Kidney epithelial cell (primary cell): Measurements from ENCODE around the gene TMC1. TPM values are rescaled to one million over a fixed set of nuclear protein-coding genes. Genes with fewer than 3 reads are reported as not detected.

Experiments used
- DNase-seq: peaks from one replicate; pipeline ENCODE4 v3.0.0-alpha.2; 2010; ENCODE audit warnings: low read depth
- H3K27me3 ChIP-seq: 2 replicates; pipeline ENCODE4 v1.6.0; 2011; ENCODE audit warnings: low read length; ENCODE audit not compliant: control insufficient read depth, insufficient read depth
- H3K36me3 ChIP-seq: 2 replicates; pipeline ENCODE4 v1.5.1; 2011; ENCODE audit warnings: low read length; ENCODE audit not compliant: control insufficient read depth, insufficient read depth
- H3K4me3 ChIP-seq: 2 replicates; pipeline ENCODE4 v1.5.1; 2011; ENCODE audit warnings: low read depth, mild to moderate bottlenecking, control low read depth, low read length
- CTCF ChIP-seq: IDR thresholded peaks from 2 replicates; pipeline ENCODE4 v1.5.1; 2011; ENCODE audit warnings: mild to moderate bottlenecking, moderate library complexity, low read length, control low read depth, inconsistent platforms; ENCODE audit not compliant: insufficient read depth, poor library complexity, severe bottlenecking
- total RNA-seq: library from RNA; depleted of rRNA; stranded (reverse); fragments of >200 nt; gene quantifications from 2 replicates; pipeline ENCODE4 v1.2.3, GENCODE V29; 2015

TMC1 gene
- total RNA-seq, 1 donor from 2014 or later, result not detected

DNA sequence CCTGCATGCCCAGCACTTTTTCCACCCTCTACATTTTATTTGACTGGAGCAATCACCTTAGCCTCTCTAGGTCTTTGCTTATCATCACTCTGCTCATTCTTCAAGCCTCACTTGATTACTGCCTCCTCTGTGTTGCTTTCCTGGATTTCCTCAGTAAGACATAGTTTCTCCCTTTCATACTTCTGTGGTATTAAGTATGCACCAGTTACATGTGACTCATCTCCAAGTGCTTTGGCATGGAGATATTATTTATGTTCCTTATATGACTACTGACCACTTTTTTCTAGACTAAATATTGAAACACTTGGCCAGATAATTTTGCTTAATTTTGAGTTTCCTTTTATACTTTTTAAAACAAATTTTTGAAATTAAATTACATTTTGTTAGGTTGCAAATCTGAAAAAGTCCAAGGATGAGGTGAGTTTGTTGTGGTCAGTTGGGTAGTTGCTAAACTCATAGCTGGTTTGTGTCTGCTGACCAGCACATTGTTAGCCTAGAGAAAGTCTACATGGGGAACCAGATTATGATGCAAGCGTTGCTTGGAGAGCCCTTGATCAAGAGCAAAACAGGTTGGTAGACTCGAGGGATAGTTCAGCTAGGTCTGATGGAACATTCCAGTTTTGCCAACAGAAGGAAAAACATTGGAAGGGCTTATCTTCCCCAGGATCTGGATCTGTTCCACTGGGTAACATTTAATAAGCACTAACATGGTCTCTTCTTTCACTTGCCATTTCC, 140.2 kb downstream of the TMC1 start:
- Histone ChIP-seq H3K27me3 (no peaks in the 10 kb centered on the region), H3K4me3 (no peak overlapping the region), H3K36me3 (no peaks in the 10 kb centered on the region)
- DNase-seq, result no peak
- TF ChIP-seq CTCF, result no peak

GRCh38 chr9:72665421-72665820, 144.0 kb downstream of the TMC1 start:
- no peaks in the 10 kb centered on the region for H3K27me3 ChIP-seq
- H3K4me3 ChIP-seq, result no peak overlapping the region
- peak; percentile 32 for DNase-seq
- no peak for TF ChIP-seq CTCF
- no peaks in the 10 kb centered on the region for H3K36me3 ChIP-seq

- no peak for TF ChIP-seq CTCF
- Histone ChIP-seq H3K4me3 (no peak overlapping the region), H3K36me3 (no peaks in the 10 kb centered on the region), H3K27me3 (no peaks in the 10 kb centered on the region)
- no peak for DNase-seq
These were observed 145.8 kb downstream of the TMC1 start for GRCh38 chr9:72667181-72667580.

- H3K36me3 ChIP-seq, result no peaks in the 10 kb centered on the region
- DNase-seq, result no peak
- TF ChIP-seq CTCF, result no peak
These were observed 153.6 kb downstream of the TMC1 start for GRCh38 chr9:72674961-72675360.

GRCh38 chr9:72675586-72675985, 154.2 kb downstream of the TMC1 start:
- peak; percentile 37 for DNase-seq
- no peak for TF ChIP-seq CTCF
- no peaks in the 10 kb centered on the region for H3K36me3 ChIP-seq
- H3K4me3 ChIP-seq, result no peak overlapping the region
- H3K27me3 ChIP-seq, result no peaks in the 10 kb centered on the region

More at GRCh38 chr9:72674961-72675360, 153.6 kb downstream of the TMC1 start:
- Histone ChIP-seq H3K27me3 (no peaks in the 10 kb centered on the region), H3K4me3 (no peak overlapping the region)
